HCEC 1CT (cell line): ENCODE results near the gene RNF10.
A peak's percentile ranks its signal among the peaks of the same experiment; 100 is the strongest.
"Not testable (repeated sequence)": the region's sequence is repeated elsewhere in the genome, so short reads cannot be mapped to it uniquely, and the experiment has no call there.

Source experiments
- DNase-seq: peaks from one replicate; pipeline ENCODE4 v3.0.0-alpha.2; 2017

RNF10 gene

DNA sequence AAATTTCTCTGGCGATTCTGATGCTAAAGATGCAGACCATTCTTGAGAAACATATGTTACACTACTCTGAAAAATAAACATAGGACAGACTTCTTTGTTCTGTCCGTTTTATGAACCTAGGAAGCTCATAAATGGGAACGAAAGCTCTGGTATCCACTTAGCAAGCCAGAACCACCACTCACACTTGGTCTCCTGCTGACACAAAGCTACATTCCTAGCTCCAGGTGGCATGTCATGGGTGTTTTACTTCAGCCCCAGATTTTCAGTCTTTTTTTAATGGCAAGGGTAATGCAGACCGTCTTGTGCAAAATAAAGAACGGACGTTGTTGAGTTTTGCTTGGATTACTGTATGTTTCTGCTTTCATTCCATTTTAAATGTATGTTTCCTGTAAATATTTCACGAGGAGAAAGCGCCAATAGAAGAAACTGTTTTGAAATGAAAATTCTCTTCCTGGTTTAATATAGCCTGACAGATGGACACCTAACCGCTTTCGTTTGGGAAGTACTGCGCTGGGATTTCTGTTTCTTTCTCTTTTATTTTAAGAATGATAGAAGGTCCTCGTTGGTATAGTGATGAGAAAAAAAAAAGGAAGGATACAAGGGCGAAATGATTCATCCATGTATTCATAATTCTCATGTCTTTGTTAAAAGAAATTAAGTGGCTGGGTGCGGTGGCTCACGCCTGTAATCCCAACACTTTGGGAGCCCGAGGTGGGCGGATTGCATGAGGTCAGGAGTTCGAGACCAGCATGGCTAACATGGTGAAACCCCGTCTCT lies 4.3 kb upstream of the RNF10 start:
- DNase-seq, result peak; percentile 25

DNA sequence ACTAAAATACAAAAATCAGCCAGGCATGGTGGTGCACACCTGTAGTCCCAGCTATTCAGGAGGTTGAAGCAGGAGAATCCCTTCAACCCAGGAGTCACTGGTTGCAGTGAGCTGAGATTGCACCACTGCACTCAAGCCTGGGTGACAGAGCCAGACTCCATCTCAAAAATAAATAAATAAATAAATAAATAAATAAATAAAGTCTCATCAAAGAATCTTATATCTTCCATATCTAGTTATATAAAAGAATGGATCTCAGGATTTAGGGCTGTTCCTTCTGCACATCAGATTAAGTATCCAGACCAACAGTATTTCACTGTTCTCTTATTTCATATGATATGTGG lies 3.8 kb upstream of the RNF10 start:
- DNase-seq, result not testable (repeated sequence)

DNA sequence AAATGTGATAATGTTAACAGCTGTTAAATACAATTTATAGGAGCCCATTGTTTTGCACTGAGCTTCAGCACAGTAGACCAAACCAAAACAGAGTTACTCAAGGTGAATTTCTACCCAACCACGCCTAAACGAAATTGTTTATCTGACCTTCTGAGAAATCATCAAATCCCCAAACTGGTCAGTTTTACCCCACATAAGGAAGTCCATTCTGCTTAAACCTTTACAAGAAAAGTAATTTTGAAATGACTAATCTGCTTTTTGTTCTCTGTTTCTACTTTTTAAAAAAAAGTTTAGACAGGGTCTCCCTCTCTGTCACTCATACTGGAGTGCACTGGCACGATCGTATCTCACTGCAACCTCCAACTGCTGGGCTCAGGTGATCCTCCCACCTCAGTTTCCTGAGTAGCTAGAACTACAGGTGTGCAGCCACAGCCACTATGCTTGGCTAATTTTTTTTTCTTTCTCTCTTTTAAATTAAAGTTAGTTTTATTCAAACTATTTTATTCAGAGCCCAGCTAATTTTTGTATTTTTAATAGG lies 1.4 kb upstream of the RNF10 start:
- DNase-seq, result no peak

DNA sequence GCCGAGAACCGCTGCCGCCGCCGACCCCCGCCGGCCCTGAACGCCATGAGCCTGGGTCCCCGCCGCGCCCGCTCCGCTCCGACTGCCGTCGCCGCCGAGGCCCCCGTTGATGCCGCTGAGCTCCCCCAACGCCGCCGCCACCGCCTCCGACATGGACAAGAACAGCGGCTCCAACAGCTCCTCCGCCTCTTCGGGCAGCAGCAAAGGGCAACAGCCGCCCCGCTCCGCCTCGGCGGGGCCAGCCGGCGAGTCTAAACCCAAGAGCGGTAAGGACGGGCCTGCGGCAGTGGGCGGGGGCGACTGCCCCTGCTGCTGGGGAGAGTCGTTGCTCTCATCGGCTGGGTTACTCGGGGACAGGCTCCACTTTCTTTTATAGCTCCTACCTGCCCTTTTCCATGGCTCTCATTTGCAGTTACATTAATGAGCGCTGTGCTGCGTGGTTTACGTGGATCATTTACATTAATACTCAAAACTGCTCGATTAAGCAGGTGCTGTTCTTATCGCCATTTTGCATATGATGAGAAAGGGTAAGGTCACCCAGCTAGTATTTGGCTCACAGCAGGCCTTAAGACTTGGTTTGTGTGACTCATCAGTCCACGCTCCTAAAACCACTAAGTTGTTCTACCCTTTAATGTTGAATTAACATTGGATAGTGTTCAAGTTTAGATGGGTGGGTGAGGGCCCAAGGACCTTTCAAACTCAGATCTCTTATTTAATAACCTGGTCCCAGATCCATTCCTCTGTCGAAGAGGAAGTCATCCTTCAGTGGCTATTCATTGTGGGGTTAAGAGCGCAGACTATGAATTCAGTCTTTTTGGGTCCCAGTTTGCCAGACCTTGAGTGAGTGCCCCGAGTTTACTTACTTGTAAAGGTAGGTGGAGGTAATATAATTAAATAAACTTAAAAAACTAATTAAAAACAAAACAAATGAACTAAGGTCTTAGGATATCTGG lies 823 bp downstream of the RNF10 start:
- peak; percentile 84 for DNase-seq

DNA sequence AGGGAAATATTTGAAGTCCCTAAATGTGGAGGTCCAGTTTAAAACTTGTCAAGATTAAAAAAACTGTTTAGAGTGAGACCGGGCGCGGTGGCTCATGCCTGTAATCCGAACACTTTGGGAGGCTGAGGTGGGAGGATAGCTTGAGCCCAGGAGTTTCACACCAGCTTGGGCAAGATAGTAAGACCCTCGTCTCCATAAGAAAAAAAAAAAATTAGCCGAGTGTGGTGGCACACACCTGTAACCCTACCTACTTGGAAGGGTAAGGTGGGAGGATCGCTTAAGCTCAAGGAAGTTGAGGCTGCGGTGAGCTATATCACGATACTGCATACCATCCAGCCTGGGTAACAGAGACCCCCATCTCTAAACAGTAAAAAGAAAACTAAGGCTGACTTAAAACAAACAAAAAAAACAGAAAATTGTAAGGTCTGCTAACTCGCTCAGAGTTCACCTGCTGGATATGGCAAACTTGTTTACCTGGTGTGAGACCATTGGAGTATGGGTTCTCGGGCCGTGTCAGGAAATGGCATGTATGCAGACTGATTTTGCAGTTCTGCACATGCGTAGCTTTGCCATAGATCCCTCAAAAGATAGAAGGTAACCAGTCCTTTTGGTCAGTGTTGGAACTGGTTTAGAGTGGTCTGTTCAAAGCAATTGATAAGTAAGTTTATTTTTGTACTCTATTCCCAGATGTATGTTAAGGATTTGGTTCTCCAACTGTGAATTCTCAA lies 2.1 kb downstream of the RNF10 start:
- no peak for DNase-seq

DNA sequence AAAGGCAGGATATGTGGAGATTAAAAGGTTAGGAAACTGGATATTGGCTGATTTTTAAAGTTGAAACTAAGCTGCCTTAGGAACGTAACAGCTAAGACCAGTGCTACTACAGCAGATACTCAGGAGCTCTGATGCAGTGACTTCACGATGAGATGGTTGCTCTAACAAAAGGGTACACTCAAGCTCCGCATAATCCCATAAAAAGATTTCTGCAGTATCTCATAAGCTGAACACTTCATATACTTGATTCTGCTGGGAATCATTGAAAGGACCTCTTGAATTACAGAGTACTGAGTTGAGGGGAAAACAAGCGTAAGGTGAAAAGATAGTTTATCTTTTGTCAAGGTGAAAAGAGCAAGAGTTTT lies 3.7 kb downstream of the RNF10 start:
- no peak for DNase-seq

DNA sequence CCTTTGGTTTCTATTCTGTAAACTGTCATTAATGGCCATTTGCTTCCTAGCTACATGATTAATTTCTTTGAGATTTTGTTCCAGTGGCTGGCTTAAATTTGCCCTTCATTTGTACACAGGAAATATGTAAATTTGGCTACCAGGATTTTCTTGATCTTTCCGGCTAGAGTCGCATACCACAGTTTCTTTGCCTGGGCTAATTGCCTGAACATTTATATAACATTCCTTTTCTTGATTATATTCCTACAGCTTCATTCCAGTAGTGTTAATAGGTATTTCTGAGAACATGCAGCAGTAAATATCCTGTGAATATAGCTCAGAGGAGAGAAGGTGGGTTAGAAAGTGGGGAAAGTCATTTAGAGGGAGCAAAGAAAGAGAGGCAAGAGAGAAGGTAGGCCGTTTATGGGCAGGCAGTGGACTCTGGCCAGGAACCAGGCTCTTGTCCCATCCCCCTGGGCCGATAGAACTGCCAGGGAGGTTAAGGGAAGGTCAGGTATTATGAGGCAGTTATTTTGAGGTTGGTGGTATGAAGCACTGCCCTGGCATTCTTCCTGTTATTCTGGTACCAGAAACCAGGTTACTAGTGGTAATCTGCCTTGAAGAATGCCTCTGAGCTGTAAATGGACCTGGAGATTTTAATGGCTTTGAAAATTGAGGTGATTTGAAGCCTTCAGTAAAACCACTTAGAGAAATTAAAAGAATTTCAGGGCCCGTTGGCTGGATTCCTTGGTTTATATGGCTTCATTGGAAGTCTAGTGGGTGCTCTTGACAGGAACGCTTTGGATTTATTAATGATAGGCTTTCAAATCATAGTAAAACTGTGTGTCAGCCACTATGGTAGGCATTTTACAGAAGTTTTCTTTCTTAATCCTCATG lies 4.4 kb downstream of the RNF10 start:
- DNase-seq, result peak; percentile 49

DNA sequence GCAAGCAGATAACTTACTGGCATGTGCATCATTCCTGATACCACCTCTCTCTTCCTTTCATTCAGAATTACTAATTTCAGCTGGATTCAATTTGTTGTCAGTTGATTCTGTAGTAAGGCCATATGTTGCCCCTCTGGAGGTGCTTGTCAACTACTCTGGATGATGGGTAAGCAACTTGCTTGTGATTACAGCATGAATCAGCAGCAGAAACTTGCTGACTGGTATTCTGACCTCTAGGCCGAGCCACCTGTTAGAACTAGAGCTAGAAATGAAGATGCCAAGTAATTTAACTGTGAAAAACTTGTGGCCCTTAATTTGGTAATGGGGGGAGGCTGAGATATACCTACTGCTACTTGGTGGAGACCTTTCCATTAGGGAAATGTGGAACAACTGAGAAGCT lies 5.1 kb downstream of the RNF10 start:
- DNase-seq, result peak; percentile 87

DNA sequence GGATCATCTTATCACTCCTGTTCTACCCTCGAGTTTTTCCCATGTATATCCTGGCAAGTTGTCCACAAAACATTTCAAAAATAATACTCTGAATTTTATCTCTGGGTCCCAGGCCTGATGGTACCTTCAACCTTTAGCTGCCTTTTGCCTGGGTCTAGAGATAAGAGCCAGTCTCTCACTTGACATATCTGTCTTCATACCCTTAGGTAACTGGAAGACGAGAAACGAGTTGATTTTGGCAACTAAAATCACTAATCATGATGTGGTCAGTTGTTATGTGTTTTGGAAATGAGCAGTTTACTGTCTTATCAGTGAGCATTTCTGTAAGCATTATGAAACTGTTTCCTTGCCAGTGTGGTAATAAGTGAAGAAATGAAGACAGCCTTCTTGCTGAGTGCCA lies 6.3 kb downstream of the RNF10 start:
- no peak for DNase-seq

DNA sequence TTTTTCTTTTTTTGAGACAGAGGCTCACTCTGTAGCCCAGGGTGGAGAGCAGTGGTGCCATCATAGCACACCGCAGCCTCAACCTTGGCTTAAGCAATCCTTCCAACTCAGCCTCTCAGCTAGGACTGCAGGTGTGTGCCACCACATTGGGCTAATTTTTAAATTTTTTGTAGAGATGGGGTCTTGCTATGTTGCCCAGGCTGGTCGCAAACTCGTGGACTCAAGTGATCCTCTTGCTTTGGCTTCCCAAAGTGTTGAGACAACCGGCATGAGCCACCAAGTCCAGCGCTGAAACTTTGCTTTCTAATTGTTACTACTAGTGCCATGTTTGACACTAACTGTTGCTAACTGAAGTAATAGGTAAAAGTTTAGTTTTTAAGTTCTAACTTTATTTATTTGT lies 8.0 kb downstream of the RNF10 start:
- no peak for DNase-seq

DNA sequence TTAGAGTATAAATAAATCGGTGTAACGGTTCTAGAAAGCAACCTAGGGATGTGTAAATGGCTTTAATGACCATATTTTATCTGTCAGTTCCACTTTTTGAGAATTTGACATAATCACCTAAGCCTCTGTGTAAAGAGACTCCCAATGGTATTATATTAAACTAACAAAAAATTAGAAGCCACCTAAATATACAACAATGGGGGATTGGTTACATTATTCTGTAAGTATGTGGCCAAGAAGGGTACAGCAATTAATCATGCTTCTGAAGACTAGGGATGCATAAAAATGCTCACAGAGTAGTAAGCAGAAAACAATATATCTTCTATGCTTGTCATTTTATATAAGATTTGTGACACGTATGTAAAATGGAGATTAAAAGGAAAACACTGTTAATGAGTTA lies 10.5 kb downstream of the RNF10 start:
- no peak for DNase-seq

DNA sequence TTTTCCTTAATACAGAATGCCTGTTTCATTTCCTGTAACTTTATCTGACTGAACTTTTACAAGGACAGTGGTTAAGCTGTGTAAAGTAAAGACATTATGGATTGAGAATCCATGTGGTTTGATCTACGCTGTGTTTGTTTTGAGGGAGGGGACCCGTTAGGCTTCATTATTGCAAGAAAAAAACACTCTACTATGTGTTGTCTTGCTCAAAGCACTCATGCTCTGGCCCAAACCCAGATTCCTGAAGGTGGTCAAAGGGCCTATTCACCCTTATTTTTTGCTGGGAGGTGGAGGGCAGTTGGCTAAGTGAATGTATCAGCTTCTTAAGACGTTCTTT lies 11.9 kb downstream of the RNF10 start:
- DNase-seq, result no peak

DNA sequence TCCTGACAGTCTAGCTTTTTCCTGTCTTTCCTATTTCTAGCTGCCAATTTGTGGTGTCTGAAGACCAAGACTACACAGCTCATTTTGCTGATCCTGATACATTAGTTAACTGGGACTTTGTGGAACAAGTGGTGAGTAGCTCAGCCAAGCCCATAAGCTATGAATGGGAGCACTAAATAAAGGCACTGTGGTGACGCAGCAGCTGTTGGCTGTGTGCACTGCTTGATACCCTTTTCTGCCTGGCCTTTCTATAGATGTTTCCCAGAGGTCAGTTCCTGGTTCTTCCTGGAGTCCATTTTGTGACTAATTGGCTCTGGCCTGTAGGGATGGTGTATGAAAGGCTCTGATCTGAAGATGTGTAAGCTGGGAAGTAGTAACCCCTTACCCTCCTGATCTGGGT lies 20.5 kb downstream of the RNF10 start:
- no peak for DNase-seq

DNA sequence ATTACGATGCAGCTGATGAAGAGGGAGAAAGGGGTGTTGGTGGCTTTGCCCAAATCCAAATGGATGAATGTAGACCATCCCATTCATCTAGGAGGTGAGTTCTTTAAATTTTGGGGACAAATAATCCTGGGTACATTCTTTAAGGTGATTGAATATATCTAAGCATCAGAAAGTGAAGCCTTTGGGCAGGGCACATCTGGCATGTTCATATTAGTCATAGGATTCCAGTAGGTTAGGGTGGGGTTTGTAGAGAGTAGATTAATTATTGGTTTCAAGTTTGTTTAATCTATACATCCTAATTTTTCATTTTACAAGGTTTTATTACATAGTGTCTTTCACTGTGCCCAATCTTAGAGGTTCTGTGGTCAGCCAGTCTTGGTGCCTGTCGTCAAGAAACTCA lies 23.4 kb downstream of the RNF10 start:
- no peak for DNase-seq

DNA sequence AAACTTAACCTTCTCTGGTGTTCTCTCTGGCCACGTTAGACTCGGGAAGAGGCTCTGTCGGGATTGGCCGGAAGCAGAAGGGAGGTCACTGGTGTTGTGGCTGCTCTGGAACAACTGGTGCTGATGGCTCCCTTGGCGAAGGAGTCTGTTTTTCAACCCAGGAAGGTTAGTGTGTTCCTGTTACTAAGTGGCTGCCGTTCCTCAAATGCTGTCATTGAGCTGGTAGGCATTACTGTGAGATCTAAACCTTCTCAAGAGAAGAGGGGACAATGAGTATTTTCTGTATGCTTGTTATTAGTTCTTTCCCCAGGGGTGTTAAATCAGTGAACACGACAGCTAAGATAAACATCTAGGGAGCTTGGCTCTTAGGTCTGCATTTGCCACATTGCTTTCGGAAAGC lies 28.8 kb downstream of the RNF10 start:
- no peak for DNase-seq

DNA sequence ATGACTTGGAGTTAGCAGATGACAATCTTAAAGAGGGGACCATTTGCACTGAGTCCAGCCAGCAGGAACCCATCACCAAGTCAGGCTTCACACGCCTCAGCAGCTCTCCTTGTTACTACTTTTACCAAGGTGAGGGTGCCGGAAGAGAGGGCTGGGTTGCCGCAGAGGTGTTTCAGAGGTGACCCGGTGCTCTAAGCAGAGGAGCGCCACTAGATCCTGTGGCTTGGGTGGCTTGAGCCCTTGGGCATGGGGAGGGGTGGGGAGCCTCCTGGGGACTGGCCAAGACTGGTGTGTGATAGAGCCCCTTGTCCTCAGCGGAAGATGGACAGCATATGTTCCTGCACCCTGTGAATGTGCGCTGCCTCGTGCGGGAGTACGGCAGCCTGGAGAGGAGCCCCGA lies 29.3 kb downstream of the RNF10 start:
- no peak for DNase-seq

DNA sequence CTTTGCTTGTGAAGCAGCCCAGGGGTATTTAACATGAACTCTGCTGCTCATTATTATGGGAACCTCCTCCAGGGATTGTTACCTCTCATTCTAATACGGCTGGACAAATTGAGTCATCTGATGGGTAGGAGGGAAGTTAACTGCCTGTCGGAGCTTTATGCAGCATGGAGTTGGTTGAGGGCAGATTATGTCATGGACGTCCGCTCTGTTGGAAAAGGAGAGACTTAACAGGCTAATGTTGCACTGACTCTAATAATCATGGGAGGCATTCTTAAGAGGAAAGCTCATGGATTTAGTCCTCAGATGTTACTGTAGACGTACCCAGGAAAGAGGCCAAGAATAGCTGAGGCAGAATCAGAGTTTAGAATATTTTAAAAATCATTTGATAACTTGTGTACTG lies 37.1 kb downstream of the RNF10 start:
- peak; percentile 13 for DNase-seq

DNA sequence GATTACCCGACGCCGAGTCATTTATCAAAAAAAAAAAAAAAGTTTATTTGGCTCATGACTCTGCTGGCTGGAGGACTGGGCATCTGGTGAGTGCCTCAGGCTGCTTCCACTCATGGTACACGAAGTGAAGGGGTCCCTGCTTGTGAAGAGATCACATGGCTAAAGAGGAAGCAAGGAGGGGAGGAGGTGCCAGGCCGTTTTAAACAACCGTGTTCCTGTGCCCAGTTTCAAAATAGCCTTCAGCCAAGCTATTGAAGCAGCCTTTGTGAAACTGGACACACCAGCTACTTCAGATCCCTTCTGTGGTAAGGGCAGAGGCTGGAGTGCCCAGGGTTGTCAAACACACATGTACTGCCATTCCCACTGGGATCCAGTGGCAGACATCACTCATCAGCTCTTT lies 39.4 kb downstream of the RNF10 start:
- no peak for DNase-seq

DNA sequence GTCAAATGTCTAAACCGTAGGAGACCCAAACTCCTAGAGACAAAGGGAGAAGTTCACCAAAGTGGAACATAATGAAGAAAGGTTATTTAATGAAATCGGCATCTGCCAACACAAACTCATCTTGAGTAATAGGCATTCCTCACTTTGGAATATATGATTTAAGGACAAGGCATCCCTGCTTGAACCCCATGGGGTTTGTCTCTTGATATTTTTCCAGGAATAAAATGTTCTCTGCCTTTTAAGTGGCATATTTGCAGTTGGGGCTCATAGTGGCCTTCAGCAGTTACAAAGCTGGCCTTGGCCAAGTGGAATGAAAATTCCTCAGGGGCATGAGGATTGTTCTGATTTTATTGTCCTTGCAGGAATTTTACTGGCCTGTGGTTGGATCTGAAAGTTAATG lies 40.0 kb downstream of the RNF10 start:
- no peak for DNase-seq

DNA sequence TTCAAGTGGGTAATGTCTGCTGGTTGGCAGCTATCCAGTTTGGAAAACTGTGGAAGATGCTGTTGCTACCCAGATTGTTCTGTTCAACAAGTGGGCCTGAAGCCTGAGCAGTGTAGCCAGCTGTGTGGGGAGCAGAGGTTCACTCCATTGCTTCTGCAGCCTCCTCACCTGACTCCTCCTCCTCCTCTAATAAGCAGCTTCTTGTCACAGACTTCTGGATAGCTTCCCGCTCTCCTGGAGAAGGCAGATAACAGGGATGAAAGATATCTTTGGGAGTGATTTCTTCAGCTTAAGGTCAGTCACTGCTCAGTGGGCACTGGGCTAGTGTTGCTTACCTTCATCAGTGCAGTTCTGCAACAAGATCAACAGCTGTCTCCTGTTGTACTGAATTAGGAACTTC lies 45.0 kb downstream of the RNF10 start:
- no peak for DNase-seq

DNA sequence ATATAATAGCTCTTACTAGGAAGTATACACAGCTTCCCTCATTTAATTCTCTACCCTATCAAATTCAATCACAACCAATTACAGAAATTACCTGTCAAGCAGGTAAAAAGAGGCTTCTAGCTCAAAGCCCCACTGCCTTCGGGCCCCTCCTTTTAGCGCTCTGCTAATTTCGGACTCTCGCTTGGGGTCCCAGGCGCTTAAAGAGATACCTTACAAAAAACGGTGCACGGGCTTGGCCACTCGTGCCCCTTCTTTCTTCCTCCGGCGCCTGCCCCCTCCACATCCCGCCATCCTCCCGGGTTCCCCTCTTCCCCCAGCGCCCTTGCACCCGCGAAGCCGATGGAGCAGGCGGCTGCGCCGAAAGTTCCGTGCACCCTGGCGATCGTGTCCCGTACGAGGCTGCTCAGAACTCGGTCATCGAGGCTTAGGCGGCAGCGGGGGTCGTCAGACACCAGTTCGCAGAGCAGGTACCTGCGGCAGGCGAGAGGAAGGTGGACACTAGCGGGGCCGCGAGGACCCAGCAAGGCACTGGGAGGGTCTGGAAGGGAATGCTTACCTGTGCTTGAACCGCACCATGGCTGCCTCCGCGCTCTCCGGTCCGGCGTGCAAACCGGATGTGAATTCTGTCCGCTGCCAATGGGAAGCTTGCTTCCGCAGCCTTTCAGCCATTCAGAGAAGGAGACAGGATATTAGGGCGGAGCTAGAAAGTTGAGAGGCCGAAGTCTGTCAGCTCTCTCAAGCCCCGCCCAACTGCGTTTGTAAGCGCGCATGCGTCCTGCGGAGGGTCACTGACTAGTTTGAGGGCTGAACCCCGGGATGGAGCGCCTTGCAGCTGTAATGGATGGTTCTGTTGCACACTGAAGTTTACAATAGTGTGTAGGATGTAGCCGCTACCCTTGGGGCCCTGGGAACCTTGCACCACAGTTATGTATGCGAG lies 46.9 kb downstream of the RNF10 start, which contains the start of gene POP5:
POP5 (minus strand) TSS at position 616 of the 937 bp plus-strand sequence; CDS start at position 576, 40 bp downstream.
- DNase-seq, result peak; percentile 99
